H9 (cell line): ENCODE measurements around the gene MIER2. TPM values are rescaled to one million over a fixed set of nuclear protein-coding genes. Genes with fewer than 3 reads are reported as not detected.

Experiments
- DNase-seq: peaks from one replicate; pipeline ENCODE4 v3.0.0-alpha.2; 2017
- H2AFZ ChIP-seq: one replicate; pipeline ENCODE4 v1.6.1; 2013; ENCODE audit warnings: mild to moderate bottlenecking, low read length, control low read depth, moderate library complexity
- H2AK5ac ChIP-seq: 2 replicates; pipeline ENCODE4 v1.6.1; 2013; ENCODE audit warnings: low read length, control low read depth, mixed read lengths; ENCODE audit not compliant: insufficient read length
- H2BK120ac ChIP-seq: one replicate; pipeline ENCODE4 v1.6.1; 2013; ENCODE audit warnings: low read depth, mild to moderate bottlenecking, low read length, control low read depth, inconsistent platforms; ENCODE audit not compliant: poor library complexity, severe bottlenecking
- H2BK12ac ChIP-seq: 2 replicates; pipeline ENCODE4 v1.6.1; 2013; ENCODE audit warnings: low read length, control low read depth, mixed read lengths, low read depth; ENCODE audit not compliant: insufficient read length
- H2BK15ac ChIP-seq: 2 replicates; pipeline ENCODE4 v1.6.1; 2013; ENCODE audit warnings: low read depth, low read length, control low read depth
- H2BK20ac ChIP-seq: one replicate; pipeline ENCODE4 v1.6.1; 2013; ENCODE audit warnings: low read depth, mild to moderate bottlenecking, low read length, control low read depth, inconsistent platforms; ENCODE audit not compliant: poor library complexity, severe bottlenecking
- H2BK5ac ChIP-seq: 2 replicates; pipeline ENCODE4 v1.6.1; 2013; ENCODE audit warnings: low read length, control low read depth, mixed read lengths; ENCODE audit not compliant: insufficient read length
- H3K14ac ChIP-seq: 2 replicates; pipeline ENCODE4 v1.6.1; 2013; ENCODE audit warnings: low read length, control low read depth; ENCODE audit not compliant: insufficient read depth
- H3K18ac ChIP-seq: 2 replicates; pipeline ENCODE4 v1.6.1; 2013; ENCODE audit warnings: low read depth, mild to moderate bottlenecking, mixed read lengths, low read length, control low read depth; ENCODE audit not compliant: insufficient read length
- H3K23ac ChIP-seq: 2 replicates; pipeline ENCODE4 v1.6.1; 2013; ENCODE audit warnings: low read length, control low read depth, mixed read lengths, low read depth; ENCODE audit not compliant: insufficient read length
- H3K23me2 ChIP-seq: 2 replicates; pipeline ENCODE4 v1.6.1; 2013; ENCODE audit warnings: low read depth, mild to moderate bottlenecking, mixed read lengths, low read length, control low read depth; ENCODE audit not compliant: insufficient read length, poor library complexity, severe bottlenecking
- H3K27ac ChIP-seq: 2 replicates; pipeline ENCODE4 v1.5.1; 2013; ENCODE audit warnings: low read length, control low read depth, mixed read lengths, low read depth; ENCODE audit not compliant: insufficient read length
- H3K27me3 ChIP-seq: 2 replicates; pipeline ENCODE4 v1.6.1; 2013; ENCODE audit warnings: low read length, control low read depth, inconsistent platforms; ENCODE audit not compliant: insufficient read depth
- H3K4ac ChIP-seq: 2 replicates; pipeline ENCODE4 v1.6.1; 2013; ENCODE audit warnings: low read depth, mild to moderate bottlenecking, control low read depth, inconsistent platforms, low read length, moderate library complexity
- H3K4me1 ChIP-seq: 2 replicates; pipeline ENCODE4 v1.6.1; 2013; ENCODE audit warnings: low read length, control low read depth, inconsistent platforms; ENCODE audit not compliant: insufficient read depth
- H3K4me2 ChIP-seq: 2 replicates; pipeline ENCODE4 v1.6.1; 2013; ENCODE audit warnings: low read length, control low read depth, mixed read lengths; ENCODE audit not compliant: insufficient read length, insufficient read depth
- H3K56ac ChIP-seq: 2 replicates; pipeline ENCODE4 v1.6.1; 2013; ENCODE audit warnings: low read depth, mild to moderate bottlenecking, mixed read lengths, low read length, control low read depth; ENCODE audit not compliant: insufficient read length
- H3K79me1 ChIP-seq: 2 replicates; pipeline ENCODE4 v1.6.1; 2013; ENCODE audit warnings: low read depth, mild to moderate bottlenecking, moderate library complexity, low read length, control low read depth, inconsistent platforms; ENCODE audit not compliant: insufficient read depth, poor library complexity, severe bottlenecking
- H3K79me2 ChIP-seq: 2 replicates; pipeline ENCODE4 v1.6.1; 2013; ENCODE audit warnings: low read length, control low read depth, inconsistent platforms; ENCODE audit not compliant: insufficient read depth
- H3K9ac ChIP-seq: 2 replicates; pipeline ENCODE4 v1.6.1; 2013; ENCODE audit warnings: low read length, control low read depth, mixed read lengths; ENCODE audit not compliant: insufficient read length; ENCODE audit errors: extremely low read depth
- H3K9me3 ChIP-seq: one replicate; pipeline ENCODE4 v1.6.1; 2013; ENCODE audit warnings: low read depth, low read length, inconsistent platforms; ENCODE audit not compliant: control insufficient read depth
- H3T11ph ChIP-seq: one replicate; pipeline ENCODE4 v1.6.1; 2013; ENCODE audit warnings: mild to moderate bottlenecking, low read length, control low read depth, inconsistent platforms
- H4K20me1 ChIP-seq: one replicate; pipeline ENCODE4 v1.6.1; 2013; ENCODE audit not compliant: control insufficient read depth, insufficient read length, insufficient read depth
- H4K5ac ChIP-seq: 2 replicates; pipeline ENCODE4 v1.6.1; 2013; ENCODE audit warnings: low read depth, mild to moderate bottlenecking, mixed read lengths, low read length, control low read depth; ENCODE audit not compliant: insufficient read length
- H4K8ac ChIP-seq: replicated peaks from 2 replicates; pipeline ENCODE4 v1.6.1; 2013; ENCODE audit warnings: low read length, control low read depth, mixed read lengths, low read depth; ENCODE audit not compliant: insufficient read length
- H4K91ac ChIP-seq: 2 replicates; pipeline ENCODE4 v1.6.1; 2013; ENCODE audit warnings: low read depth, mild to moderate bottlenecking, moderate library complexity, mixed read lengths, low read length, control low read depth; ENCODE audit not compliant: insufficient read length
- H3K27ac Mint-ChIP-seq, 3 experiments: 2 replicates in 2 of 3; 3 replicates in 1 of 3; pipeline ENCODE4 v1.8.0; 2020 to 2021; ENCODE audit warnings: mixed read lengths in 3 of 3, mild to moderate bottlenecking in 1 of 3, moderate library complexity in 1 of 3
- H3K27me3 Mint-ChIP-seq: 2 replicates; pipeline ENCODE4 v1.8.0; 2021; ENCODE audit warnings: low read depth, mild to moderate bottlenecking, moderate library complexity, mixed read lengths
- H3K36me3 Mint-ChIP-seq, 3 experiments: 2 replicates in 2 of 3; 3 replicates in 1 of 3; pipeline ENCODE4 v1.8.0; 2020 to 2021; ENCODE audit warnings: low read depth in 3 of 3, mixed read lengths in 3 of 3; ENCODE audit not compliant: insufficient read depth in 1 of 3
- H3K4me1 Mint-ChIP-seq, 2 experiments: 2 replicates each; pipeline ENCODE4 v1.8.0; 2020; ENCODE audit warnings: mixed read lengths in 2 of 2
- H3K4me3 Mint-ChIP-seq, 2 experiments: 2 replicates in 1 of 2; 3 replicates in 1 of 2; pipeline ENCODE4 v1.8.0; 2020 to 2021; ENCODE audit warnings: mild to moderate bottlenecking in 2 of 2, mixed read lengths in 2 of 2, moderate library complexity in 1 of 2
- H3K9me3 Mint-ChIP-seq, 2 experiments: 2 replicates in 1 of 2; 3 replicates in 1 of 2; pipeline ENCODE4 v1.8.0; 2020; ENCODE audit warnings: mild to moderate bottlenecking in 2 of 2, mixed read lengths in 2 of 2, moderate library complexity in 1 of 2
- whole genome bisulfite sequencing: extraction: QIAGEN DNeasy Blood & Tissue Kit; methylation state at CpG from one replicate; pipeline ENCODE4 v1.1.7; 2013; ENCODE audit warnings: missing lambda C conversion rate, low lambda C conversion rate, mixed read lengths; ENCODE audit not compliant: insufficient read length; ENCODE audit errors: extremely low coverage; 5-methylcytosine and 5-hydroxymethylcytosine counted together
- total RNA-seq: library from RNA; stranded (reverse); gene quantifications from 2 replicates; pipeline ENCODE4 v1.2.1, GENCODE V29; 2021
- TF ChIP-seq, protein P1 (sequence below): fragments of 200-600 bp; sonication (generic); conservative IDR thresholded peaks from 3 replicates; pipeline ENCODE4 v1.8.0; 2021; ENCODE audit warnings: antibody characterized with exemption, mild to moderate bottlenecking

MIER2 gene
- total RNA-seq, 1 experiment from 2014 or later, result 60.5 TPM

DNA sequence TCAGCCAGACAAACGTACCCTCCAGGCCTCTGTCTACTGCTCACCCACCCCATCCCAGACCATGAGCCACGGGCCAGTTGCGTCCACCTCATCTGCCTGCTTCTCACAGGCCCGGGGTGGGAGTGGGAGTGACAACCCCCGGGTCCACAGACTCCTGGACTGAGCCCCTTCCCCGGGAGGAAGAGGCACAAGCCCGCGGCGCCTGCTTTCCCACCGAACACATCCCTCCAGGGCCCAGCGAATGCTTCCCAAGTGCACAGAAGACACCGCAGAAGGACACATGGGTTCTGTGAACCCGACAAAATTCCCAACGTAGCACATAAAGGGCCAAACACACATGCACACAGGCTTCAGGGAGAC, 35.4 kb downstream of the MIER2 start:
- H3K79me2 ChIP-seq, result no peaks in the 10 kb centered on the region
- Mint-ChIP-seq H3K4me3 (no peak overlapping the region), H3K36me3 (peaks cover 32 to 60% (median 54%) of the 10 kb centered on the region in 3 experiments), H3K9me3 (no peaks in the 10 kb centered on the region), H3K4me1 (no peaks in the 10 kb centered on the region), H3K27ac (no peak overlapping the region; a peak in 1 of 7 replicates), H3K27me3 (no peaks in the 10 kb centered on the region)
- no peaks in the 10 kb centered on the region for H3K4me1 ChIP-seq
- H4K5ac ChIP-seq, result no peak overlapping the region
- H3K4ac ChIP-seq, result no peak overlapping the region
- H3K56ac ChIP-seq, result no peak overlapping the region
- H3K9ac ChIP-seq, result no peak overlapping the region
- H3K14ac ChIP-seq, result no peak overlapping the region
- H3K4me2 ChIP-seq, result no peak overlapping the region
- no peak overlapping the region for H3K27ac ChIP-seq
- no peak overlapping the region for H2BK120ac ChIP-seq
- no peak for DNase-seq
- no peak overlapping the region for H4K8ac ChIP-seq
- TF ChIP-seq, protein P1, sequence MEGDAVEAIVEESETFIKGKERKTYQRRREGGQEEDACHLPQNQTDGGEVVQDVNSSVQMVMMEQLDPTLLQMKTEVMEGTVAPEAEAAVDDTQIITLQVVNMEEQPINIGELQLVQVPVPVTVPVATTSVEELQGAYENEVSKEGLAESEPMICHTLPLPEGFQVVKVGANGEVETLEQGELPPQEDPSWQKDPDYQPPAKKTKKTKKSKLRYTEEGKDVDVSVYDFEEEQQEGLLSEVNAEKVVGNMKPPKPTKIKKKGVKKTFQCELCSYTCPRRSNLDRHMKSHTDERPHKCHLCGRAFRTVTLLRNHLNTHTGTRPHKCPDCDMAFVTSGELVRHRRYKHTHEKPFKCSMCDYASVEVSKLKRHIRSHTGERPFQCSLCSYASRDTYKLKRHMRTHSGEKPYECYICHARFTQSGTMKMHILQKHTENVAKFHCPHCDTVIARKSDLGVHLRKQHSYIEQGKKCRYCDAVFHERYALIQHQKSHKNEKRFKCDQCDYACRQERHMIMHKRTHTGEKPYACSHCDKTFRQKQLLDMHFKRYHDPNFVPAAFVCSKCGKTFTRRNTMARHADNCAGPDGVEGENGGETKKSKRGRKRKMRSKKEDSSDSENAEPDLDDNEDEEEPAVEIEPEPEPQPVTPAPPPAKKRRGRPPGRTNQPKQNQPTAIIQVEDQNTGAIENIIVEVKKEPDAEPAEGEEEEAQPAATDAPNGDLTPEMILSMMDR, result no peak
- no peaks in the 10 kb centered on the region for H3K79me1 ChIP-seq
- H3K23me2 ChIP-seq, result no peaks in the 10 kb centered on the region
- no peak overlapping the region for H4K91ac ChIP-seq
- no peaks in the 10 kb centered on the region for H3K9me3 ChIP-seq
- no peak overlapping the region for H2BK20ac ChIP-seq
- H3K23ac ChIP-seq, result no peak overlapping the region
- no peak overlapping the region for H2BK15ac ChIP-seq
- H2AFZ ChIP-seq, result no peak overlapping the region
- no peaks in the 10 kb centered on the region for H4K20me1 ChIP-seq
- no peak overlapping the region for H2AK5ac ChIP-seq
- no peak overlapping the region for H3K18ac ChIP-seq
- WGBS, result no CpG with 5 or more reads among the region's 14 CpGs
- no peak overlapping the region for H3T11ph ChIP-seq
- H2BK12ac ChIP-seq, result no peak overlapping the region
- H3K27me3 ChIP-seq, result no peaks in the 10 kb centered on the region
- no peak overlapping the region for H2BK5ac ChIP-seq
